CD4-positive, alpha-beta T cell treated with Interleukin-10 for 1 hour (primary cell): ENCODE results near the gene FAM210A.
A peak's percentile ranks its signal among the peaks of the same experiment; 100 is the strongest.

Experiments used
- DNase-seq: peaks from one replicate; pipeline ENCODE4 v3.0.0-alpha.2; 2020

FAM210A gene

GRCh38 chr18:13620818-13621445 is 105.4 kb downstream of the FAM210A start:
- no peak for DNase-seq

- no peak for DNase-seq
These were observed 106.1 kb downstream of the FAM210A start for GRCh38 chr18:13620206-13620672.

GRCh38 chr18:13619505-13620205 is 106.7 kb downstream of the FAM210A start:
- no peak for DNase-seq

- DNase-seq: no peak
These were observed 107.5 kb downstream of the FAM210A start for GRCh38 chr18:13618760-13619438.

GRCh38 chr18:13617826-13618515 is 108.4 kb downstream of the FAM210A start:
- no peak for DNase-seq

GRCh38 chr18:13616525-13617035 is 109.8 kb downstream of the FAM210A start:
- no peak for DNase-seq

- DNase-seq: no peak
These were observed 110.3 kb downstream of the FAM210A start for GRCh38 chr18:13616041-13616440.

- DNase-seq: peak; percentile 42
These were observed 110.9 kb downstream of the FAM210A start for GRCh38 chr18:13615432-13615861.

GRCh38 chr18:13614641-13615288 is 111.6 kb downstream of the FAM210A start:
- peak; percentile 50 for DNase-seq

- peak; percentile 23 for DNase-seq
These were observed 112.5 kb downstream of the FAM210A start for GRCh38 chr18:13613591-13614501.
